Skeletal muscle satellite cell (primary cell): Measurements from ENCODE around the gene ADTRP.
A peak's percentile ranks its signal among the peaks of the same experiment; 100 is the strongest.

Experiments
- H3K27me3 ChIP-seq: 2 replicates; pipeline ENCODE4 v1.7.0; 2013; ENCODE audit warnings: low read length; ENCODE audit not compliant: control insufficient read depth, insufficient read depth
- H3K36me3 ChIP-seq: 2 replicates; pipeline ENCODE4 v1.7.0; 2013; ENCODE audit warnings: mild to moderate bottlenecking, control low read depth, low read length; ENCODE audit not compliant: insufficient read depth
- H3K4me1 ChIP-seq: 2 replicates; pipeline ENCODE4 v1.7.0; 2013; ENCODE audit warnings: low read length; ENCODE audit not compliant: control insufficient read depth, insufficient read depth
- H3K4me2 ChIP-seq: 2 replicates; pipeline ENCODE4 v1.7.0; 2013; ENCODE audit warnings: mild to moderate bottlenecking, low read length
- H3K4me3 ChIP-seq: 2 replicates; pipeline ENCODE4 v1.7.0; 2013; ENCODE audit warnings: low read length
- H3K9ac ChIP-seq: 2 replicates; pipeline ENCODE4 v1.7.0; 2013; ENCODE audit warnings: mild to moderate bottlenecking, low read depth, low read length, moderate library complexity
- H3K9me3 ChIP-seq: replicated peaks from 2 replicates; pipeline ENCODE4 v1.7.0; 2013; ENCODE audit warnings: mild to moderate bottlenecking, control low read depth, low read length

Gene ADTRP

GRCh38 chr6:11731423-11731822, 47.2 kb downstream of the ADTRP start:
- H3K9ac ChIP-seq = peak overlapping the region; percentile 38

DNA sequence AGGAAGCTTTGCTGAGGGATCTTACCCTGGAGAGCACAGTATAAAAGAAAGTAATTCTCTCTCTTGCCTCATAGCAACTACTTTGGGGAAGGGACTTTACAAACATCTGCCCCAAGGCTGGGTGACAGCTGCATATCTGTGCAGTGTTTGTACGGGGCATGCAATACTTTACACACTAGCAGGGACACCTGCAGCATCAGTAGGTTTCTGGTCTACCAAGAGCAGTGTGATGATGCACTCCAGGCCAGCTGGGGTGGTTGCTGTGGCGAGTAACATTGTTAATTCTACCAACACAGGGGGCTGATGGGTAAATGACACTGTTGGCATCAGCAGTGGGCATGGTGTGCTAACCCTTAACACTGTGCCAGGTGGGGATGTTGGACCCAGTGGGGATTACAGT, 48.0 kb downstream of the ADTRP start:
- Histone ChIP-seq H3K9me3 (no peaks in the 10 kb centered on the region), H3K9ac (no peak overlapping the region), H3K4me1 (peaks cover 12% of the 10 kb centered on the region), H3K4me2 (no peak overlapping the region), H3K36me3 (no peaks in the 10 kb centered on the region), H3K4me3 (no peak overlapping the region), H3K27me3 (no peaks in the 10 kb centered on the region)

More at GRCh38 chr6:11731423-11731822, 47.2 kb downstream of the ADTRP start:
- Histone ChIP-seq H3K27me3 (no peaks in the 10 kb centered on the region), H3K9me3 (no peaks in the 10 kb centered on the region), H3K4me1 (peaks cover 12% of the 10 kb centered on the region), H3K36me3 (no peaks in the 10 kb centered on the region), H3K4me2 (peak overlapping the region; percentile 10), H3K4me3 (peak overlapping the region; percentile 9)

- no peaks in the 10 kb centered on the region for H3K27me3 ChIP-seq
- peaks cover 12% of the 10 kb centered on the region for H3K4me1 ChIP-seq
- no peak overlapping the region for H3K4me2 ChIP-seq
- no peaks in the 10 kb centered on the region for H3K36me3 ChIP-seq
- H3K9me3 ChIP-seq = no peaks in the 10 kb centered on the region
- H3K9ac ChIP-seq = no peak overlapping the region
- H3K4me3 ChIP-seq = no peak overlapping the region
Measured at GRCh38 chr6:11729076-11729475, 49.5 kb downstream of the ADTRP start.

GRCh38 chr6:11727998-11728961, 50.3 kb downstream of the ADTRP start:
- H3K4me2 ChIP-seq = no peak overlapping the region
- H3K27me3 ChIP-seq = no peaks in the 10 kb centered on the region
- no peaks in the 10 kb centered on the region for H3K9me3 ChIP-seq
- no peak overlapping the region for H3K9ac ChIP-seq
- H3K36me3 ChIP-seq = no peaks in the 10 kb centered on the region
- peaks cover 12% of the 10 kb centered on the region for H3K4me1 ChIP-seq
- no peak overlapping the region for H3K4me3 ChIP-seq

GRCh38 chr6:11727346-11727997, 51.1 kb downstream of the ADTRP start:
- no peaks in the 10 kb centered on the region for H3K9me3 ChIP-seq
- H3K4me1 ChIP-seq = peaks cover 11% of the 10 kb centered on the region
- no peak overlapping the region for H3K4me2 ChIP-seq
- no peak overlapping the region for H3K9ac ChIP-seq
- H3K36me3 ChIP-seq = no peaks in the 10 kb centered on the region
- H3K27me3 ChIP-seq = no peaks in the 10 kb centered on the region
- no peak overlapping the region for H3K4me3 ChIP-seq

DNA sequence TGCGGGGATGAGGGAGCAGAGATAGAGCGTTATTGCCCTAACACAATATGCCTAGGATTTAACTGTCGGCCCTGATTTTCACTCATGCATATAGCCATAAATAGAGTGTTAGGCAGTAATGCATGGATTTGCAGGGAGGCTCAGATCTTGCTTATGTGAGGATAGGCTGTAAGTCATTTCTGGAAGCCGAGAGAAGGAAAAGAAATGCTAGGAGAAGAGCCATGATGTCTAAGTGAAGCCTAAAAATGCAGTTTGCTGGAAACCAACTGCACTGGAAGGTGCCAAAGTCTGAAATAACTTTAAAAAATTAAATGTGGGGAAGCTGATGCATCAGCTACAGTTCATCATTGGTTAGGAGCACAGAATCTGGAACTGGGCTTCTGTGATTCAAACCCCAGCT, 54.3 kb downstream of the ADTRP start:
- Histone ChIP-seq H3K4me1 (no peaks in the 10 kb centered on the region), H3K9ac (no peak overlapping the region), H3K4me2 (no peak overlapping the region)

DNA sequence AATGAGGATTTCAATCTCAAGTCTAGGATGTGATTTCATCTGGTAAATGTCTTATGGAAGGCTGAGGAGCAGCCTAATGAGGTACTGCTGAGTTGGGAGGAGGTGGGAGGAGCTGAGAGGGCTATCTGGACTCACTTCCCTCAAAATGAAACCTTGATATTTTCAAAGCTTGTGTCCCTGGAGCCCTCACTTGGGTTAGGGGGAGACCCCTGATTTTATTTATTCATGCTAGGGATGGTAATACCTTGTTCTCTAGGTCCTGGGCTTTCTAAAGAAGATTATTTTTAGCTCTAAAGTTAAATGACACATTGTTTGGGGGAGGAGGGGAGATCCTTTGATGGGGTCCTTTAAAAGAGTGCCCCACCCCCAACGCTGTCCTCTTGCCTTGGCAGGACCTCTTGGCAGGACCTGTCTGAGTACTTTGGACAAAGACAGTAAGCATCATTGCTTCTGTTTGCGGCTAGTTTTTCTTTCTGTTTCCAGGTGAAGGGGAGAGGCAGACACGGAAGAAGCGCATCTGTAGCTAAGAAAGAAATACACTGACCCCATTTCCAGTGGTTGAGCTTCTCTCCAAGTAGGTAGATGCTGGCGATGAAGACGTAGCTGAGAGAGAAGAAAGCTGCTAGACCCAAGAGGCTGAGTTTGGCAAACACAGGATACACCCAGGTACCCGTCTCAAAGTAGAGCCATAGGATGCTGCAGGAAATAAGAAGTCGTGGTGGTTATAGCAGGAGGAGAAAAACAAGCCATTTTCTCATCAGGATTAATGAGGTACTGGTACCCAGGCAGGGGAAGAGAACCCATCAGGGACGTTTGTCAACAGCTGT, 55.6 kb downstream of the ADTRP start:
- Histone ChIP-seq H3K4me1 (no peaks in the 10 kb centered on the region), H3K4me3 (no peak overlapping the region), H3K9ac (no peak overlapping the region), H3K36me3 (no peaks in the 10 kb centered on the region), H3K9me3 (no peaks in the 10 kb centered on the region), H3K4me2 (no peak overlapping the region), H3K27me3 (no peaks in the 10 kb centered on the region)

More for the DNA sequence above, 54.3 kb downstream of the ADTRP start:
- Histone ChIP-seq H3K4me3 (no peak overlapping the region), H3K27me3 (no peaks in the 10 kb centered on the region), H3K36me3 (no peaks in the 10 kb centered on the region), H3K9me3 (no peaks in the 10 kb centered on the region)

- Histone ChIP-seq H3K4me1 (no peaks in the 10 kb centered on the region), H3K4me3 (no peak overlapping the region), H3K36me3 (no peaks in the 10 kb centered on the region), H3K4me2 (no peak overlapping the region), H3K27me3 (no peaks in the 10 kb centered on the region), H3K9ac (no peak overlapping the region), H3K9me3 (no peaks in the 10 kb centered on the region)
Measured at GRCh38 chr6:11722220-11722619, 56.4 kb downstream of the ADTRP start.

GRCh38 chr6:11718463-11718862, 60.1 kb downstream of the ADTRP start:
- no peaks in the 10 kb centered on the region for H3K9me3 ChIP-seq
- H3K4me1 ChIP-seq = no peaks in the 10 kb centered on the region
- H3K4me3 ChIP-seq = no peak overlapping the region
- H3K9ac ChIP-seq = no peak overlapping the region
- no peak overlapping the region for H3K4me2 ChIP-seq
- no peaks in the 10 kb centered on the region for H3K27me3 ChIP-seq
- H3K36me3 ChIP-seq = no peaks in the 10 kb centered on the region

DNA sequence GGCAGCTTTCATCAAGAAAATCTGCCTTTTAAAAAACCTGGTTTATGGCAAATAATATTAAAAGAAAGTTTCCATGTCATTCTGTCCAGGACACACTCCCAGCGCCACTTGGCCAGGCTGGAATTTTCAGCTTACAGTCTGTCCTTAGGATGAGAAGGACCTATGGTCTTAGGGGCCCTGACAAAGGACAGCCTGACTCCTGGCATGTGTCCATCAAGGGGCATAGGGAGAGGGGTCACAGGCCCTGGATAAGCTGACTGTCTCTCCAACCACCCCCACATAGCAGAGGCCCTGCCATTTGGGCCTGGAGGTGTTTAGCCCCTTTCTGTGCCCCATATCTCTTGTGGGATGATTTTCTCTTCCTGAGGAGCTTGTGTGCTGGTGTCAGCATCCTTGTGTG, 60.6 kb downstream of the ADTRP start:
- Histone ChIP-seq H3K4me1 (no peaks in the 10 kb centered on the region), H3K36me3 (no peaks in the 10 kb centered on the region)

DNA sequence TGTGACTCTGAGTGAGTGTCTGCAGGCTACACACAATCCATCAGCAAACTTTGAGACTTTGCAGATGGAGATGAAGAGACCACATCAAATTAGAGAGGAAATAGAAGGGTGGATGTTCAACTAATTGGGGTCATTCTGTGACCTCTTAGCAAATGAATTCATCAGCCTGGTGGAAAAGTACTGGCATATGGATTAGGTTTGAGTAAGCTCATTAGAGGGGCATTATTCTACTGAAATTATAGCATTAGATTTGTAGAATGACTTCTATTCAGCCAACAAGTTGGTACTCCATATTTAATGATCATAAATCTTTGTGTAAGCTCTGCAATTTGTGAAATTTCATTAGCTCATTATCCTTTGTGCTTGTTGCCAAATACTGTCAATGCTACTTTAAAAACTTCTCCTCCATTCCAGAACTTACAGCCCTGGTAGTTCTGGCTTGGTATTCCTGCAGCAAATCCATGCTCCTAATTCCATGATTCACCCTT, 63.8 kb downstream of the ADTRP start:
- no peaks in the 10 kb centered on the region for H3K36me3 ChIP-seq
- H3K27me3 ChIP-seq = no peaks in the 10 kb centered on the region
- H3K9ac ChIP-seq = no peak overlapping the region
- H3K4me3 ChIP-seq = no peak overlapping the region
- H3K4me2 ChIP-seq = no peak overlapping the region
- H3K4me1 ChIP-seq = peaks cover 7% of the 10 kb centered on the region
- H3K9me3 ChIP-seq = no peaks in the 10 kb centered on the region

More for the DNA sequence above, 60.6 kb downstream of the ADTRP start:
- Histone ChIP-seq H3K4me2 (no peak overlapping the region), H3K9ac (no peak overlapping the region), H3K9me3 (no peaks in the 10 kb centered on the region), H3K27me3 (no peaks in the 10 kb centered on the region), H3K4me3 (no peak overlapping the region)
